Esophagus squamous epithelium (tissue), 4 donors: ENCODE data around the gene DOK3.

Experiments used
- POLR2A ChIP-seq, 4 donors: fragments of 450-650 bp; IDR thresholded peaks; one replicate each; pipeline ENCODE4 v1.6.1; 2017; ENCODE audit warnings: antibody characterized with exemption in 4 of 4, mild to moderate bottlenecking in 4 of 4, moderate library complexity in 3 of 4
- TF ChIP-seq, protein P1 (sequence below), 6 experiments: fragments of 450-650 bp in 4 of 6; fragments of 200-600 bp in 2 of 6; sonication (generic) in 2 of 6; IDR thresholded peaks; one replicate each; pipeline ENCODE4 v1.5.1; 2016 to 2019; ENCODE audit warnings: antibody characterized with exemption in 6 of 6, mild to moderate bottlenecking in 4 of 6, moderate library complexity in 4 of 6

DNA sequence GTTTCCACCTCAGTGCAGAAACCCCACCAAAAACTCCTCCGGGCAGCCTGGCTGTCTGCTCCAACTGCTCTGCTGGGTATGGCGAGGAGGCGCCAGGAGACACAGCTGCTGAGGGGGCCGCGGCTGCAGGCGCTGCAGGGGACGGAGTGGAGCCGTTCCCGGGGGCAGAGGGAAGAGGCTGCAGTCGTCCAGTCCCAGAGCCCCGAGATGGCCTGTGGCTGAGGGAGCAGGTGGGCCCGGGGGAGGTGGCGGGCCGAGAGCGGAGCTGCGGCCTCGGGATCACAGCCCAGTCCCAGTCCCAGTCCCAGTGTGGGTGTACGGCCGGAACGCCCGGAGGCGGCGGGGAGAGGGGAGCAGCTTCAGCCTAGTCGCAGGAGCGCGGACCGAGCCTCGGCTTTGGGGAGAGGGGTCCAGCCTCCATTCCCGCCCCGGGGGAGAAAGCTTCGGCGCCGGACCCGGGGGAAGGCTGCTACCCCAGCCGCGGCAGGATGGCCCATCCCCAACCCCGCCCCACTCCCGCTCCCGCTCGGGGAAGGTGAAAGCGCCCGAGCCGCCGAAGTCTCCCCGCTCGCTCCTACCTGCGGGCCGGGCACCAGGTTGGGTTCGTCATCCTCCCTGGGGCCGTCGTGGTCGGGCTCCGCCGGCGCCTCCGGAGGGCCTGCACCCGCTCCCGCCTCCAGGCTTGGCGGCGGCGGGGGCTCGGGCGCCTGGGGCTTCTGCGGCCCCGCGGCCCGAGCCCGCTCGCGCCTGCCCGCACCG, 44.2 kb upstream of the DOK3 start:
- TF ChIP-seq, protein P1, sequence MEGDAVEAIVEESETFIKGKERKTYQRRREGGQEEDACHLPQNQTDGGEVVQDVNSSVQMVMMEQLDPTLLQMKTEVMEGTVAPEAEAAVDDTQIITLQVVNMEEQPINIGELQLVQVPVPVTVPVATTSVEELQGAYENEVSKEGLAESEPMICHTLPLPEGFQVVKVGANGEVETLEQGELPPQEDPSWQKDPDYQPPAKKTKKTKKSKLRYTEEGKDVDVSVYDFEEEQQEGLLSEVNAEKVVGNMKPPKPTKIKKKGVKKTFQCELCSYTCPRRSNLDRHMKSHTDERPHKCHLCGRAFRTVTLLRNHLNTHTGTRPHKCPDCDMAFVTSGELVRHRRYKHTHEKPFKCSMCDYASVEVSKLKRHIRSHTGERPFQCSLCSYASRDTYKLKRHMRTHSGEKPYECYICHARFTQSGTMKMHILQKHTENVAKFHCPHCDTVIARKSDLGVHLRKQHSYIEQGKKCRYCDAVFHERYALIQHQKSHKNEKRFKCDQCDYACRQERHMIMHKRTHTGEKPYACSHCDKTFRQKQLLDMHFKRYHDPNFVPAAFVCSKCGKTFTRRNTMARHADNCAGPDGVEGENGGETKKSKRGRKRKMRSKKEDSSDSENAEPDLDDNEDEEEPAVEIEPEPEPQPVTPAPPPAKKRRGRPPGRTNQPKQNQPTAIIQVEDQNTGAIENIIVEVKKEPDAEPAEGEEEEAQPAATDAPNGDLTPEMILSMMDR (IDR thresholded peaks at IDR 0.05): no peak
- no peak for TF ChIP-seq POLR2A (IDR thresholded peaks at IDR 0.05)
